Activated CD4-positive, alpha-beta T cell treated with anti-CD3 and anti-CD28 coated beads, Interleukin-2, amount 10 ng/mL, durations not matched to agents 7 days and 5 days (primary cell): ENCODE data around the gene AFMID. TPM values are rescaled to one million over a fixed set of nuclear protein-coding genes. Genes with fewer than 3 reads are reported as not detected.
A peak's percentile ranks its signal among the peaks of the same experiment; 100 is the strongest.

Source experiments
- CTCF ChIA-PET: fragments of 350-600 bp; sonication (Branson Sonifier 250); formaldehyde crosslinking; loops from one replicate; lab custom pipeline; 2021; ENCODE audit warnings: antibody characterized with exemption; lab: Charles Lee
- POLR2A ChIA-PET: fragments of 350-600 bp; sonication (Branson Sonifier 250); formaldehyde crosslinking; loops from one replicate; lab custom pipeline; 2021; ENCODE audit warnings: antibody characterized with exemption; lab: Charles Lee
- DNase-seq: peaks from one replicate; pipeline ENCODE4 v3.0.0-alpha.2; 2020
- H3K27ac Mint-ChIP-seq: one replicate; pipeline ENCODE4 v1.8.0; 2021; ENCODE audit warnings: mild to moderate bottlenecking, moderate library complexity, mixed read lengths
- H3K27me3 Mint-ChIP-seq: one replicate; pipeline ENCODE4 v1.8.0; 2021; ENCODE audit warnings: mixed read lengths
- H3K36me3 Mint-ChIP-seq: one replicate; pipeline ENCODE4 v1.8.0; 2021; ENCODE audit warnings: low read depth, mixed read lengths
- H3K4me1 Mint-ChIP-seq: one replicate; pipeline ENCODE4 v1.8.0; 2021; ENCODE audit warnings: mixed read lengths
- H3K4me3 Mint-ChIP-seq: one replicate; pipeline ENCODE4 v1.8.0; 2021; ENCODE audit warnings: mild to moderate bottlenecking, moderate library complexity, mixed read lengths
- H3K9me3 Mint-ChIP-seq: one replicate; pipeline ENCODE4 v1.8.0; 2021; ENCODE audit warnings: mixed read lengths
- total RNA-seq, 2 experiments: library from RNA; stranded (reverse); gene quantifications; one replicate each; pipeline ENCODE4 v1.2.3, GENCODE V29; 2021

The AFMID gene
- total RNA-seq, 2 experiments from 2014 or later: 16.8 to 17.0 TPM

DNA sequence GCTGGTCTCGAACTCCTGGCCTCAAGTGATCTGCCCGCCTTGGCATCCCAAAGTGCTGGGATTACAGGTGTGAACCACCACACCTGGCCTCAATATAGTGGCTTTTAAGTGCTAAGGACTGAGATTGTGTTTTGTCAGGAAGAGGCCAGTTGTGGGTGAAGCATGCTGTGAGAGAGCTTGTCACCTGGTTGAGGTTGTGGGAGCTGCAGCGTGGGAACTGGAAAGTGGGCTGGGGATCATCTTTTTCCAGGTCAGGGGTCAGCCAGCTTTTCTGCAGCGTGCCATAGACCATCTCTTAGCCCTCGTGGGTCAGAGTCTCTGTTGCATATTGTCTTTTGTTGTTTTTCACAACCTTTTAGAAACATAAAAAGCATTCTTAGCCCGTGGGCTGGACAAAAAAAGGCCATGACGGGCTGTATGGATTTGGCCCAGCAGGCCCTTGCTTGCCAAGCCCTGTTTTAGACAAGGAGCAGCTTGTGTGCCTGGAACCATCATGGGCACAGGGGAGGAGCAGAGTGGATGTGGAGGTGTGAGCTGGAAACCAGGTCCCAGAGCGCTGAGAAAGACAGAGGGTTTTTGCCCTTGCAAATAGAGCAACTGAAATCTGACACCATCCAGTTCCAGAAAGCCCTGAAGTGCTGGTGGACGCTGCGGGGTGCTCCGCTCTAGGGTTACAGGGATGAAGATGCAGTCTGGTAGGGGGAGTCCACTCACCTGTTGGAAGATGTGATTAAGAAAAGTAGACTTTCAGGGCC is 32.4 kb downstream of the AFMID start:
- Mint-ChIP-seq H3K27me3 (no peaks in the 10 kb centered on the region), H3K4me3 (no peak overlapping the region), H3K27ac (no peak overlapping the region), H3K36me3 (peaks cover 61% of the 10 kb centered on the region), H3K4me1 (peaks cover 33% of the 10 kb centered on the region), H3K9me3 (no peaks in the 10 kb centered on the region)
- CTCF ChIA-PET: interaction anchor here (0.7 to 1.1 kb wide), 2 partner anchors 37 to 43 kb away, joined by 3 read pairs; no protein-coding TSS in a partner anchor
- DNase-seq: no peak
- POLR2A ChIA-PET: no interaction called here

DNA sequence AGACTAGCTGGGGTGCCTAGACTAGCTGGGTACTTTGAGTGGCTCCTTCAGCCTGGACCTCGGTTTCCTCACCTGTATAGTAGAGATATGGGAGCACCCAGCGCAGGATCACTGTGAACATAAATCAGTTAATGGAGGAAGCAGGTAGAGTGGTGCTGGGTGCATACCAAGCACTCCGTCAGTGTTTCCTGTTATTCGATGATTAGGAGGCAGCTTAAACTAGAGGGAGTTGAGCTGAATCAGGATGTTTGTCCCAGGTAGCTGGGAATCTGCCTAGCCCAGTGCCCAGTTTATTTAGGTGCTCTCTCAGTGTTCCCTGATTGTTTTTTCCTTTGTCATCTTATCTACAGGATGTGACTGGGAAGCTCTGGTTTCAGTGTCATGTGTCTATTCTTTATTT is 35.9 kb downstream of the AFMID start:
- Mint-ChIP-seq H3K4me3 (no peak overlapping the region), H3K4me1 (peaks cover 23% of the 10 kb centered on the region), H3K9me3 (no peaks in the 10 kb centered on the region), H3K27ac (peak overlapping the region; percentile 6), H3K27me3 (peaks cover 4% of the 10 kb centered on the region), H3K36me3 (peaks cover 58% of the 10 kb centered on the region)
- ChIA-PET CTCF (interaction anchor here (0.6 to 1.4 kb wide), 4 partner anchors 15 to 30 kb away, joined by 3 to 4 read pairs (median 4); no protein-coding TSS in a partner anchor), POLR2A (no interaction called here)
- DNase-seq: no peak

DNA sequence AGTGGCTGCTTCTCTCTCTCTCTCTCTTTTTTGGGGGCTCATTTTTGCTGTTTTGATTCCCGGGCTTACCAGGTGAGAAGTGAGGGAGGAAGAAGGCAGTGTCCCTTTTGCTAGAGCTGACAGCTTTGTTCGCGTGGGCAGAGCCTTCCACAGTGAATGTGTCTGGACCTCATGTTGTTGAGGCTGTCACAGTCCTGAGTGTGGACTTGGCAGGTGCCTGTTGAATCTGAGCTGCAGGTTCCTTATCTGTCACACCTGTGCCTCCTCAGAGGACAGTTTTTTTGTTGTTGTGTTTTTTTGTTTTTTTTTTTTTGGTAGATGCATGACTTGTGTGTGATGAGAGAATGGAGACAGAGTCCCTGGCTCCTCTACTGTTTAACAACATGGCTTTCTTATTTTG is 36.6 kb downstream of the AFMID start:
- Mint-ChIP-seq H3K36me3 (peaks cover 55% of the 10 kb centered on the region), H3K4me1 (peaks cover 21% of the 10 kb centered on the region), H3K27ac (no peak overlapping the region), H3K4me3 (no peak overlapping the region), H3K9me3 (no peaks in the 10 kb centered on the region), H3K27me3 (peaks cover 8% of the 10 kb centered on the region)
- ChIA-PET POLR2A (interaction anchor here (0.7 kb wide), 1 partner anchor 15 kb away, joined by 6 read pairs; no protein-coding TSS in a partner anchor), CTCF (interaction anchor here (1.1 to 1.4 kb wide), 3 partner anchors 16 to 27 kb away, joined by 3 to 4 read pairs (median 4); no protein-coding TSS in a partner anchor)
- DNase-seq: no peak

DNA sequence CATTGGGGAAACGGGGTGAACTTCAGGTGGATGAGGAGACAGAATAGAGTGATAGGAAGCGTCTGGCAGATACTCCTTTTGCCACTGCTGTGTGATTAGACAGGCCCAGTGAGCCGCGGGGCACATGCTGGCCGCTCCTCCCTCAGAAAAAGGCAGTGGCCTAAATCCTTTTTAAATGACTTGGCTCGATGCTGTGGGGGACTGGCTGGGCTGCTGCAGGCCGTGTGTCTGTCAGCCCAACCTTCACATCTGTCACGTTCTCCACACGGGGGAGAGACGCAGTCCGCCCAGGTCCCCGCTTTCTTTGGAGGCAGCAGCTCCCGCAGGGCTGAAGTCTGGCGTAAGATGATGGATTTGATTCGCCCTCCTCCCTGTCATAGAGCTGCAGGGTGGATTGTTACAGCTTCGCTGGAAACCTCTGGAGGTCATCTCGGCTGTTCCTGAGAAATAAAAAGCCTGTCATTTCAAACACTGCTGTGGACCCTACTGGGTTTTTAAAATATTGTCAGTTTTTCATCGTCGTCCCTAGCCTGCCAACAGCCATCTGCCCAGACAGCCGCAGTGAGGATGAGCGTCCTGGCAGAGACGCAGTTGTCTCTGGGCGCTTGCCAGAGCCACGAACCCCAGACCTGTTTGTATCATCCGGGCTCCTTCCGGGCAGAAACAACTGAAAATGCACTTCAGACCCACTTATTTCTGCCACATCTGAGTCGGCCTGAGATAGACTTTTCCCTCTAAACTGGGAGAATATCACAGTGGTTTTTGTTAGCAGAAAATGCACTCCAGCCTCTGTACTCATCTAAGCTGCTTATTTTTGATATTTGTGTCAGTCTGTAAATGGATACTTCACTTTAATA is 37.3 kb downstream of the AFMID start:
- POLR2A ChIA-PET: interaction anchor here (0.7 kb wide), 1 partner anchor 15 kb away, joined by 6 read pairs; no protein-coding TSS in a partner anchor
- CTCF ChIA-PET: no interaction called here
- Mint-ChIP-seq H3K4me1 (peaks cover 15% of the 10 kb centered on the region), H3K36me3 (peaks cover 48% of the 10 kb centered on the region), H3K9me3 (no peaks in the 10 kb centered on the region), H3K27ac (no peak overlapping the region), H3K4me3 (no peak overlapping the region), H3K27me3 (peaks cover 11% of the 10 kb centered on the region)
- DNase-seq: no peak

DNA sequence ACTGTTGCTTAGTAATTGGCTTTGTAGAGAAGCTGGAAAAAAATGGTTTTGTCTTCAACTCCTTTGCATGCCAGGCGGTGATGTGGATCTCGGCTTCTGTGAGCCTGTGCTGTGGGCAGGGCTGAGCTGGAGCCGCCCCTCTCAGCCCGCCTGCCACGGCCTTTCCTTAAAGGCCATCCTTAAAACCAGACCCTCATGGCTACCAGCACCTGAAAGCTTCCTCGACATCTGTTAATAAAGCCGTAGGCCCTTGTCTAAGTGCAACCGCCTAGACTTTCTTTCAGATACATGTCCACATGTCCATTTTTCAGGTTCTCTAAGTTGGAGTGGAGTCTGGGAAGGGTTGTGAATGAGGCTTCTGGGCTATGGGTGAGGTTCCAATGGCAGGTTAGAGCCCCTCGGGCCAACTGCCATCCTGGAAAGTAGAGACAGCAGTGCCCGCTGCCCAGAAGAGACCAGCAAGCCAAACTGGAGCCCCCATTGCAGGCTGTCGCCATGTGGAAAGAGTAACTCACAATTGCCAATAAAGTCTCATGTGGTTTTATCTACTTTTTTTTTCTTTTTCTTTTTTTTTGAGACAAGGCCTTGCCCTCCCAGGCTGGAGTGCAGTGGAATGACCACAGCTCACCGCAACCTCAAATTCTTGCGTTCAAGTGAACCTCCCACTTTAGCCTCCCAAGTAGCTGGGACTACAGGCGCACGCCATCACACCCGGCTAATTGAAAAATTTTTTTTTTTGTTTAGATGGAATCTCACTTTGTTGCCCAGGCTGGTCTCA is 38.1 kb downstream of the AFMID start:
- CTCF ChIA-PET: interaction anchor here (1.5 to 2.4 kb wide), 2 partner anchors 13 to 25 kb away, joined by 5 to 16 read pairs; no protein-coding TSS in a partner anchor
- Mint-ChIP-seq H3K36me3 (peaks cover 43% of the 10 kb centered on the region), H3K4me3 (no peak overlapping the region), H3K9me3 (no peaks in the 10 kb centered on the region), H3K4me1 (peaks cover 11% of the 10 kb centered on the region), H3K27me3 (peaks cover 16% of the 10 kb centered on the region), H3K27ac (no peak overlapping the region)
- POLR2A ChIA-PET: interaction anchor here (0.9 kb wide), 1 partner anchor 21 kb away, joined by 5 read pairs; no protein-coding TSS in a partner anchor
- DNase-seq: no peak

DNA sequence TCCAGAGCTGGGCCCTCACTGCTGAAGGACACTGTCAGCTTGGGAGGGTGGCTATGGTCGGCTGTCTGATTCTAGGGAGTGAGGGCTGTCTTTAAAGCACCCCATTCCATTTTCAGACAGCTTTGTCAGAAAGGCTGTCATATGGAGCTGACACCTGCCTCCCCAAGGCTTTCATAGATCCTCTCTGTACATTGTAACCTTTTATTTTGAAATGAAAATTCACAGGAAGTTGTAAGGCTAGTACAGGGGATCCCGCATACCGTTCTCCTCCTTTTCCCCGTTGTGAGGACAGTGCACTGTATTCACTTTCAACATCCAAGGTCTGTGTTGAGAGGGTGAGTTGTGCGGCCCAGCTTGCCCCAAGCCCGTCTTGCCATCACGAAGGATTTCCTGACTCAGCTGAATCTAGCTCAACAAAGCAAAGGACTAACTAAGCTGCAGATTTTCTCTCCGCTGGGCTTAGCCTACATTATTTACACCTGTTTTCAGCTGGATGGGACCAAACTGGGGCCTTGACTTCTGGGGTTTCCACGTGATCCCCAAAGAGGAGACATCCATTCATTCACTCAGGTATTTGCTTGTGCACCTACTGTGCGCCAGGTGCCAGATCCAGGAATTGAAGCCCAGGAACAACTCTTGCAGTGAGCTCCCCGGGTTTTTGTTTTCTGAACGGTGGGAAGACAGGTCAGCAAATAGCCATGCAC is 39.0 kb downstream of the AFMID start:
- peaks cover 26% of the 10 kb centered on the region for H3K27me3 Mint-ChIP-seq
- CTCF ChIA-PET: interaction anchor here (1.5 to 2.4 kb wide), 4 partner anchors 11 to 24 kb away, joined by 4 to 16 read pairs (median 6); no protein-coding TSS in a partner anchor
- H3K4me3 Mint-ChIP-seq: no peak overlapping the region
- H3K4me1 Mint-ChIP-seq: peaks cover 11% of the 10 kb centered on the region
- POLR2A ChIA-PET: interaction anchor here (0.9 kb wide), 1 partner anchor 20 kb away, joined by 5 read pairs; no protein-coding TSS in a partner anchor
- H3K27ac Mint-ChIP-seq: no peak overlapping the region
- H3K36me3 Mint-ChIP-seq: peaks cover 37% of the 10 kb centered on the region
- DNase-seq: no peak
- H3K9me3 Mint-ChIP-seq: no peaks in the 10 kb centered on the region

DNA sequence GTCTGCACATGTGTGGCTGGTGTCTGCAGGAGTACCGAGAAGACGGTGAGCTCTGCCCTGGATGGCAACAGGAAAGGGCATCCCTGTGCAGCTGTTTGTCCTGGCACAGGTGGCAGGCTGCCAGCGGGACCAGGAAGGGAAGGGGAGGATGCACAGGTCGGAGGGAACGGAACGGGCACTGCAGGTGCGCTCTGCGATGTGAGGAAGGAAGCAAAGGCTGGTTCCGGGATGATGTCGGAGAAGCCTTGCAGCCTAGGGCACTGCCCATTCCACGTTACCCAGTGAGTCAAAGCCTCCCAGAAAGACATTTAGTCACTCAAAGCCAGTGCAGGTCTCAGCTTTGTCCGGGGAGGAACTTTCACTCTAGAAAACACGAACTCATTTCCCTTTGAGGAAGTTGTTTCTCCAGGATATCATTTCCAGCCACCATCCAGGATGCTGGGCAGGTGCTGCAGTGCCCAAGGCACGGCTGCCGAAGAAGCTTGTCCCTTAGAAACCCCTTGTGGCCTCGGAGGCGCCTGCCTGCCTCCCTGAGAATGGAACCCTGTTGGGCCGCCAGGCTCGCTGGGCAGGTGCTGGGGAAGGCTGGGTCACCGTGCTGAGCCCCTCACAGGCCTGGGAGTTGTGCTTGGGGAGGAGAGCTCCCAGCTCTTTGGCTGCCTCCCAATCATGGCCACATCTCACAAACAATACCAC is 39.7 kb downstream of the AFMID start:
- CTCF ChIA-PET: interaction anchor here (1.2 to 2.4 kb wide), 5 partner anchors 9 to 25 kb away, joined by 3 to 16 read pairs (median 5); no protein-coding TSS in a partner anchor
- no peaks in the 10 kb centered on the region for H3K9me3 Mint-ChIP-seq
- H3K4me1 Mint-ChIP-seq: peaks cover 11% of the 10 kb centered on the region
- POLR2A ChIA-PET: interaction anchor here (0.6 kb wide), 1 partner anchor 369 kb away, joined by 3 read pairs; no protein-coding TSS in a partner anchor
- no peak overlapping the region for H3K27ac Mint-ChIP-seq
- H3K4me3 Mint-ChIP-seq: no peak overlapping the region
- peaks cover 30% of the 10 kb centered on the region for H3K27me3 Mint-ChIP-seq
- peaks cover 33% of the 10 kb centered on the region for H3K36me3 Mint-ChIP-seq
- no peak for DNase-seq

DNA sequence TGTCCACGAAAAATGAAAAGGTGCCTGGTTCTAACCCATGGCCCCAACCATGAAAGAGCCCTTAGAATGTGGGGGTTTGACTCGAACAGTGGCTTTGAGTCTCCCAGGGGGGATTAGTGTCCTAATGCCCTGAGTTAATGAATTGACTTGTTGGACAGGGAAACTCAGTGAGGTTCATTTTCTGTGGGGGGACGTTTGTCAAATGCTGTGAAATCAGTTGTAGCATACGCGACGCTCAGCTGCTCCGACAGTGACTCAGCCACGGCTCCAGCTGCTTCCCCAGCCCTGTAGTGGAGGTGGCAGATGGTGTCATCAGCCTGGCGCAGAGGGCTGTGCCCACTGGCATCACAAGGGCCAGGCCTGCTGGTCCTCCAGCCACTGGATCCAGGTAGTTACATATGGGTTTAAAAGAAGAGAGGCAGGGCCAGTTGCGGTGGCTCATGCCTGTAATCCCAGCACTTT is 40.3 kb downstream of the AFMID start:
- Mint-ChIP-seq H3K9me3 (no peaks in the 10 kb centered on the region), H3K27me3 (peaks cover 36% of the 10 kb centered on the region), H3K27ac (no peak overlapping the region), H3K36me3 (peaks cover 33% of the 10 kb centered on the region), H3K4me1 (peaks cover 13% of the 10 kb centered on the region), H3K4me3 (no peak overlapping the region)
- ChIA-PET POLR2A (interaction anchor here (0.6 kb wide), 1 partner anchor 369 kb away, joined by 3 read pairs; no protein-coding TSS in a partner anchor), CTCF (interaction anchor here (1.2 to 2.4 kb wide), 4 partner anchors 8 to 25 kb away, joined by 3 to 16 read pairs (median 6); no protein-coding TSS in a partner anchor)
- no peak for DNase-seq

DNA sequence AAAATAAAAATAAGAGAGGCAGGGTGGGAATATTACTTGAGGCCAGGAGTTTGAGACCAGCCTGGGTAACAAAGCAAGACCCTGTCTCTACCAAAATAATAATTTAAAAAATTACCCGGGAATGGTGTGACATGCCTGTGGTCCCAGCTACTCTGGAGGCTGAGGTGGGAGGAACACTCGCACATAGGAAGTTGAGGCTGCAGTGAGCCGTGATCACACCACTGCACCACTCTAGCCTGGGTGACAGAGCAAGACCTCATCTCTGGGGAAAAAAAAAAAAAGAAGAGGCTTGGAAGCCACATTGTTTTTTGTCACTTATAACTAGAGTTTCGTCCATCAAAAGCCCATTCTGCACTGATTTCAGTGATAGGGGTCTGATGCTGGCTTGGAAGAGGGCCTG is 41.0 kb downstream of the AFMID start:
- Mint-ChIP-seq H3K27ac (no peak overlapping the region), H3K4me3 (no peak overlapping the region), H3K4me1 (peaks cover 13% of the 10 kb centered on the region), H3K9me3 (no peaks in the 10 kb centered on the region), H3K36me3 (peaks cover 26% of the 10 kb centered on the region), H3K27me3 (peaks cover 41% of the 10 kb centered on the region)
- POLR2A ChIA-PET: no interaction called here
- CTCF ChIA-PET: no interaction called here
- no peak for DNase-seq

DNA sequence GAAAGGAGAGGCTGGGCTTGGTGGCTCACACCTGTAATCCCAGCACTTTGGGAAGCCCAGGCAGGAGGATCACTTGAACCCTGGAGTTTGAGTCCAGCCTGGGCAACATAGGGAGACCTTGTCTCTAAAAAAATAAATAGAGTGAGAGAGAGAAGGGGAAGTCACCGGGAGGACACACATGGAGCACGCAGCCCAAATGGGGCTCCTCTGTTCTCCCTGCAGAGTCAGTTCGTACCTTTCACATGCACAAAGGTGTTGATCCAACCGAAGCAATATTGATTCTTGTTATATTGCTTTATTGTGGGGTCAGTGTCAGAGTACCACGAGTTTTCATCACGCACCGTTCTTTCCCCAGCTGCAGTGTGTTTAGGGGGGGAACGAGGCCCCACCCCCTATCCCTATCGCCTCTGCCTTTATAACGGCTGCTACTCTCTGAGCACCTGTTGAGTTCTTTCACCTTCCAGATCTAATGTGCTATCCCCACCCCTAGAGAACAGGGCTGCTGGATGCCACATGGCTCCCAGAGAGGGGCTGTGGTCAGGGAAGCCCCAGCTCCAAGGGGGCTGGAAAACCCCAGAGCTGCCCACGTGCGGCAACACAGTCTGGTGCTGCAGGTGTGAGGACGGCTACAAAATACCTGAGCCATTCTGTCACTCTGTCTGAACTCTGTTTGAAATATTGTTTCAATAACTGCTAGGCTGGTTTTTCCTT is 43.2 kb downstream of the AFMID start:
- no peak overlapping the region for H3K27ac Mint-ChIP-seq
- ChIA-PET POLR2A (no interaction called here), CTCF (no interaction called here)
- H3K4me3 Mint-ChIP-seq: no peak overlapping the region
- H3K27me3 Mint-ChIP-seq: peaks cover 45% of the 10 kb centered on the region
- H3K36me3 Mint-ChIP-seq: peaks cover 4% of the 10 kb centered on the region
- no peaks in the 10 kb centered on the region for H3K9me3 Mint-ChIP-seq
- no peak for DNase-seq
- peaks cover 9% of the 10 kb centered on the region for H3K4me1 Mint-ChIP-seq
